Naive B cell (primary cell): Measurements from ENCODE around the gene RAB24. TPM values are rescaled to one million over a fixed set of nuclear protein-coding genes. Genes with fewer than 3 reads are reported as not detected.

ENCODE experiments used
- ATAC-seq, 2 donors: fragments of 150-1000 bp; cut with Tn5 transposase; 2 replicates each; pipeline ENCODE4 v1.10.0; 2021; ENCODE audit warnings: low read depth in 2 of 2, mild to moderate bottlenecking in 2 of 2, moderate library complexity in 2 of 2
- DNase-seq: peaks from one replicate; pipeline ENCODE4 v3.0.0; 2022
- H3K27ac Mint-ChIP-seq, 6 donors: one replicate each; pipeline ENCODE4 v1.8.0; 2020 to 2022; ENCODE audit warnings: mild to moderate bottlenecking in 6 of 6, mixed read lengths in 6 of 6, moderate library complexity in 5 of 6, inconsistent platforms in 2 of 6
- H3K27me3 Mint-ChIP-seq, 3 donors: one replicate each; pipeline ENCODE4 v1.8.0; 2021 to 2022; ENCODE audit warnings: mixed read lengths in 3 of 3, mild to moderate bottlenecking in 1 of 3
- H3K36me3 Mint-ChIP-seq, 2 donors: one replicate each; pipeline ENCODE4 v1.8.0; 2020 to 2022; ENCODE audit warnings: mixed read lengths in 2 of 2, inconsistent platforms in 1 of 2, mild to moderate bottlenecking in 1 of 2
- H3K4me1 Mint-ChIP-seq, 3 donors: one replicate each; pipeline ENCODE4 v1.8.0; 2020 to 2022; ENCODE audit warnings: mixed read lengths in 3 of 3, inconsistent platforms in 1 of 3, mild to moderate bottlenecking in 1 of 3, moderate library complexity in 1 of 3
- H3K4me3 Mint-ChIP-seq, 8 donors: one replicate each; pipeline ENCODE4 v1.8.0; 2020 to 2022; ENCODE audit warnings: mild to moderate bottlenecking in 8 of 8, mixed read lengths in 8 of 8, moderate library complexity in 8 of 8, inconsistent platforms in 2 of 8
- H3K9me3 Mint-ChIP-seq, 7 donors: one replicate each; pipeline ENCODE4 v1.8.0; 2020 to 2022; ENCODE audit warnings: mixed read lengths in 7 of 7, mild to moderate bottlenecking in 5 of 7, inconsistent platforms in 2 of 7, moderate library complexity in 1 of 7
- polyA plus RNA-seq, 6 donors: library from polyadenylated mRNA; unstranded; fragments of 300-500 nt; fragmentation: Illumina TruSeq; gene quantifications; one replicate each; pipeline ENCODE4 v1.2.3, GENCODE V29; 2021; ENCODE audit warnings: low read depth in 6 of 6

The RAB24 gene
- polyA plus RNA-seq, 6 donors from 2014 or later = 33.0 to 79.5 (median 47.3) TPM

- Mint-ChIP-seq H3K27ac (peak overlapping the region in 2 of 6 donors; percentile 57 to 78), H3K27me3 (no peaks in the 10 kb centered on the region), H3K4me3 (no peak overlapping the region), H3K9me3 (no peaks in the 10 kb centered on the region), H3K36me3 (peaks cover 8 to 14% of the 10 kb centered on the region in 2 donors), H3K4me1 (no peaks in the 10 kb centered on the region)
- DNase-seq (no peak), ATAC-seq (no peak)
Observed at GRCh38 chr5:177256296-177256695, 47.2 kb downstream of the RAB24 start.

- Mint-ChIP-seq H3K4me3 (no peak overlapping the region), H3K36me3 (peaks cover 8 to 11% of the 10 kb centered on the region in 2 donors), H3K4me1 (no peaks in the 10 kb centered on the region), H3K27me3 (no peaks in the 10 kb centered on the region), H3K9me3 (no peaks in the 10 kb centered on the region), H3K27ac (peak overlapping the region in 2 of 6 donors; percentile 9 to 22)
- ATAC-seq (no peak), DNase-seq (no peak)
Observed at GRCh38 chr5:177253252-177253651, 50.3 kb downstream of the RAB24 start.

Other genes starting within 250 kb of the RAB24 start
- under 1 TPM in 2 of 6 donors, not detected in 4; 0.39 to 0.58 TPM for gene FGFR4, start 216.8 kb downstream of the RAB24 start, polyA plus RNA-seq
- 10 to 100 TPM; 32.4 to 87.7 (median 46.1) TPM for gene NSD1, start 169.9 kb downstream of the RAB24 start, polyA plus RNA-seq
- gene PRELID1, start 80 bp upstream of the RAB24 start, polyA plus RNA-seq = 100 to 1,000 TPM; 162 to 227 (median 176) TPM
- gene MXD3, start 8.2 kb upstream of the RAB24 start, polyA plus RNA-seq = 1 to 10 TPM in 4 of 6 donors, under 1 TPM in 2; 0.52 to 2.3 (median 1.4) TPM
- gene LMAN2, start 47.9 kb upstream of the RAB24 start, polyA plus RNA-seq = 100 to 1,000 TPM; 182 to 243 (median 191) TPM
- 10 to 100 TPM; 16.6 to 41.1 (median 23.2) TPM for gene RGS14, start 54.2 kb upstream of the RAB24 start, polyA plus RNA-seq
- gene SLC34A1, start 80.7 kb upstream of the RAB24 start, polyA plus RNA-seq = not detected
- gene PFN3, start 96.9 kb upstream of the RAB24 start, polyA plus RNA-seq = not detected
- gene F12, start 105.8 kb upstream of the RAB24 start, polyA plus RNA-seq = 1 to 10 TPM in 1 of 6 donors, under 1 TPM in 2, not detected in 3; 0.56 to 1.4 (median 0.57) TPM
- gene GRK6, start 123.0 kb upstream of the RAB24 start, polyA plus RNA-seq = 100 to 1,000 TPM in 2 of 6 donors, 10 to 100 TPM in 4; 66.5 to 178 (median 98.1) TPM
- 10 to 100 TPM; 16.2 to 39.5 (median 25.7) TPM for gene PRR7, start 143.1 kb upstream of the RAB24 start, polyA plus RNA-seq
- 1 to 10 TPM in 1 of 6 donors, under 1 TPM in 3, not detected in 2; 0.31 to 1.9 (median 0.65) TPM for gene DBN1, start 169.9 kb upstream of the RAB24 start, polyA plus RNA-seq
- gene PDLIM7, start 193.9 kb upstream of the RAB24 start, polyA plus RNA-seq = 1 to 10 TPM; 1.5 to 6.0 (median 3.9) TPM
- 10 to 100 TPM; 12.7 to 47.7 (median 38.1) TPM for gene DOK3, start 206.1 kb upstream of the RAB24 start, polyA plus RNA-seq
- gene DDX41, start 213.2 kb upstream of the RAB24 start, polyA plus RNA-seq = 10 to 100 TPM; 25.8 to 72.8 (median 43.0) TPM